ENCODE measurements around the gene MSX2.

MSX2 gene

GRCh38 chr5:174777583-174777982 lies 53.2 kb downstream of the MSX2 start:
- TF ChIP-seq ZFP3 (CRISPR knock-in tag; IDR thresholded peaks at IDR 0.05) (no peak), BACH2 (CRISPR knock-in tag; IDR thresholded peaks at IDR 0.05; ENCODE audit: borderline replicate concordance) (no peak), CSRNP3 (CRISPR knock-in tag; IDR thresholded peaks at IDR 0.05) (no peak), OSR1 (CRISPR knock-in tag; IDR thresholded peaks at IDR 0.05) (no peak), ZFP30 (CRISPR knock-in tag; IDR thresholded peaks at IDR 0.05) (no peak), PATZ1 (CRISPR knock-in tag; IDR thresholded peaks at IDR 0.05; ENCODE audit: borderline replicate concordance) (no peak), ZNF8 (CRISPR knock-in tag; IDR thresholded peaks at IDR 0.05) (no peak), CSDC2 (CRISPR knock-in tag; IDR thresholded peaks at IDR 0.05) (no peak), CREB5 (CRISPR knock-in tag; IDR thresholded peaks at IDR 0.05; ENCODE audit: low read depth) (no peak), ZC3H10 (CRISPR knock-in tag; IDR thresholded peaks at IDR 0.05) (no peak)
- ATAC-seq: no peak

Data from SK-N-SH treated with all-trans-retinoic acid at 6 μM for 48 hours (cell line).